ENCODE data around the gene C1orf21.
"Not testable (repeated sequence)": the region's sequence is repeated elsewhere in the genome, so short reads cannot be mapped to it uniquely, and the experiment has no call there.

Gene C1orf21, protein sequence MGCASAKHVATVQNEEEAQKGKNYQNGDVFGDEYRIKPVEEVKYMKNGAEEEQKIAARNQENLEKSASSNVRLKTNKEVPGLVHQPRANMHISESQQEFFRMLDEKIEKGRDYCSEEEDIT

DNA sequence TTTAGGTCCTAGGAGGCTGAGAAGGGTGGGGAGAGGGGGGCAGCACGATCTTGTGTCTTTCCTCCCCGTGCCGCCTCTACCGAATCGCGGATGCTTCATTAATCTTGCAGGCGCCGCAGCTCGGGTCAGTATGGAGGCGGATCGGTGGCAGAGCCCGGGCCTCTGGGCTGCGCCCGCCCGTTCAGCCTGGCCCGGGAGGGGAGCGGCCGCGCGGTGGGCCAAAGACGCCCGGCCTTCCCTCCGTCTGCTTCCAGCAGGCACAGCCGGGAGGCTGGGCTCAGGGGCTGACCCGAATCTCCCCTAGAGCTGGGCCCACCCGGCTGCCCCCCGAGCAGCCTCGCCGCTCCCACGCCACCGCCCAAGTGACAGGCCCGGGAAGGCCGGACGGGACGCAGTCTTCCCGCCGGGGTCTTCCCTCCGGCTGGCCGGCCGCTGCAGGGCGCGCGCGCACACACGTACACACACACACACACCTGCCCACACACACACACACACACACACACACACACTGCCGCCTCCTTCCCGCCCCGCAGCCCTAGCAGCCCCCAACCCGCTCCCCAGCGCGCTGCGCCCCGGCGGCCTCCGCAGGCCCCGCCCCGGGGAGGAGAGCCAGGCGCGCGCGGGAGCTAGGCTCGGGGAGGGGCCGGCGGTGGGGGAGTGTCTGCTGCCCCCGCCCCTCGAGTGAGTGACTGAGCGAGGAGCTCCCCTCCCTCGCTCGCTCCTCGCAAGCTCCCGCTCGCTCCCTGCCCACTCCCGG lies at the start of gene C1orf21:
Gene C1orf21 (plus strand): TSS at position 718 of the 757 bp plus-strand sequence. CDS start 90,481 bp downstream, outside the sequence.
- no peaks in the 10 kb centered on the region for H3K27me3 ChIP-seq (ENCODE audit: insufficient read depth, low read length)
- peak within 1 kb of the TSS; percentile 81 for H3K4me3 ChIP-seq (ENCODE audit: low read depth, low read length)
- peaks cover 7% of the 10 kb centered on the region for H3K79me2 ChIP-seq (ENCODE audit: control insufficient read depth, insufficient read depth, low read length, unreplicated experiment)
- H3K27ac ChIP-seq (ENCODE audit: low read depth, low read length) = peak within 1 kb of the TSS; percentile 11; the same call in 1 of the 2 replicates
- peak within 1 kb of the TSS; percentile 93 for H2AFZ ChIP-seq (ENCODE audit: low read length, unreplicated experiment)
- no peaks in the 10 kb centered on the region for H3K36me3 ChIP-seq (ENCODE audit: insufficient read depth, low read length)
- H3K4me1 ChIP-seq (ENCODE audit: control insufficient read depth, insufficient read depth, low read length, unreplicated experiment) = peaks cover 8% of the 10 kb centered on the region

- not testable (repeated sequence) for H3K36me3 ChIP-seq (ENCODE audit: insufficient read depth, low read length); H2AFZ ChIP-seq (ENCODE audit: low read length, unreplicated experiment); H3K4me1 ChIP-seq (ENCODE audit: control insufficient read depth, insufficient read depth, low read length, unreplicated experiment); H3K4me3 ChIP-seq (ENCODE audit: low read depth, low read length); H3K79me2 ChIP-seq (ENCODE audit: control insufficient read depth, insufficient read depth, low read length, unreplicated experiment); H3K27ac ChIP-seq (ENCODE audit: low read depth, low read length)
- H3K27me3 ChIP-seq (ENCODE audit: insufficient read depth, low read length) = 0 out of 2 replicates have a peak, but pooled peaks cover 11% of the 10 kb centered on the region
These were observed 49.0 kb upstream of the C1orf21 start for GRCh38 chr1:184337865-184338264.

GRCh38 chr1:184340984-184341383 lies 45.8 kb upstream of the C1orf21 start:
- no peak overlapping the region for H3K4me3 ChIP-seq (ENCODE audit: low read depth, low read length)
- no peaks in the 10 kb centered on the region for H3K4me1 ChIP-seq (ENCODE audit: control insufficient read depth, insufficient read depth, low read length, unreplicated experiment)
- H3K36me3 ChIP-seq (ENCODE audit: insufficient read depth, low read length) = no peaks in the 10 kb centered on the region
- no peak overlapping the region for H2AFZ ChIP-seq (ENCODE audit: low read length, unreplicated experiment)
- H3K27me3 ChIP-seq (ENCODE audit: insufficient read depth, low read length) = no peaks in the 10 kb centered on the region
- no peak overlapping the region for H3K27ac ChIP-seq (ENCODE audit: low read depth, low read length)
- no peaks in the 10 kb centered on the region for H3K79me2 ChIP-seq (ENCODE audit: control insufficient read depth, insufficient read depth, low read length, unreplicated experiment)

- Histone ChIP-seq H2AFZ (ENCODE audit: low read length, unreplicated experiment) (no peak overlapping the region), H3K36me3 (ENCODE audit: insufficient read depth, low read length) (no peaks in the 10 kb centered on the region), H3K79me2 (ENCODE audit: control insufficient read depth, insufficient read depth, low read length, unreplicated experiment) (no peaks in the 10 kb centered on the region), H3K4me1 (ENCODE audit: control insufficient read depth, insufficient read depth, low read length, unreplicated experiment) (no peaks in the 10 kb centered on the region), H3K4me3 (ENCODE audit: low read depth, low read length) (no peak overlapping the region), H3K27ac (ENCODE audit: low read depth, low read length) (no peak overlapping the region), H3K27me3 (ENCODE audit: insufficient read depth, low read length) (no peaks in the 10 kb centered on the region)
These were observed 36.3 kb upstream of the C1orf21 start for GRCh38 chr1:184350573-184350972.

DNA sequence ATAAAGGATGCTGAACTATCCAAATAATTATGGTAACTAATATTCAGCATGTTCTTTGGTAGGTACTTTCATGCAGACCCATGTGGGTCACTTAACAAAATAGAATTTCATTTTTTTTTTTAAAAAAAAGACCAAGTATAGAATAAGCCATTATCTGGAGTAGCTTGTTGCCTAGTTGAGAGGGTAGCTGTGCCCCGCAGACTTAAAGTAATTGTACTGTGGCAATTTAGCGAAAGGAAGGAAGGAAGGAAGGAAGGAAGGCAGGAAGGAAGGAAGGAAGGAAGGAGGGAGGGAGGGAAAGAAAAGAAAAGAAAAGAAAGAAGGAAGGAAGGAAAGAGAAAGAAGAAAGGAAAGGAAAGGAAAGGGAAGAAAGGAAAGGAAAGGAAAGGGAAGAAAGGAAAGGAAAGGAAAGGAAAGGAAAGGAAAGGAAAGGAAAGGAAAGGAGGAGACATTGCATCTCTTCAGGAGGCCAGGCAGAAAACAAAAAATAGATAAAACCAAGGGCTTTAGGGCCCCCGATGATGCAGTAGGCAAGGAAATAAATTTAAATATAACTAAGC lies 35.3 kb upstream of the C1orf21 start:
- Histone ChIP-seq H3K27me3 (ENCODE audit: insufficient read depth, low read length) (no peaks in the 10 kb centered on the region), H3K4me3 (ENCODE audit: low read depth, low read length) (no peak overlapping the region), H3K27ac (ENCODE audit: low read depth, low read length) (no peak overlapping the region), H2AFZ (ENCODE audit: low read length, unreplicated experiment) (no peak overlapping the region), H3K4me1 (ENCODE audit: control insufficient read depth, insufficient read depth, low read length, unreplicated experiment) (no peaks in the 10 kb centered on the region), H3K36me3 (ENCODE audit: insufficient read depth, low read length) (no peaks in the 10 kb centered on the region), H3K79me2 (ENCODE audit: control insufficient read depth, insufficient read depth, low read length, unreplicated experiment) (no peaks in the 10 kb centered on the region)

GRCh38 chr1:184352776-184353175 lies 34.1 kb upstream of the C1orf21 start:
- H3K79me2 ChIP-seq (ENCODE audit: control insufficient read depth, insufficient read depth, low read length, unreplicated experiment) = no peaks in the 10 kb centered on the region
- H3K36me3 ChIP-seq (ENCODE audit: insufficient read depth, low read length) = no peaks in the 10 kb centered on the region
- H3K4me1 ChIP-seq (ENCODE audit: control insufficient read depth, insufficient read depth, low read length, unreplicated experiment) = no peaks in the 10 kb centered on the region
- no peak overlapping the region for H2AFZ ChIP-seq (ENCODE audit: low read length, unreplicated experiment)
- H3K27ac ChIP-seq (ENCODE audit: low read depth, low read length) = no peak overlapping the region
- H3K4me3 ChIP-seq (ENCODE audit: low read depth, low read length) = no peak overlapping the region
- H3K27me3 ChIP-seq (ENCODE audit: insufficient read depth, low read length) = no peaks in the 10 kb centered on the region

DNA sequence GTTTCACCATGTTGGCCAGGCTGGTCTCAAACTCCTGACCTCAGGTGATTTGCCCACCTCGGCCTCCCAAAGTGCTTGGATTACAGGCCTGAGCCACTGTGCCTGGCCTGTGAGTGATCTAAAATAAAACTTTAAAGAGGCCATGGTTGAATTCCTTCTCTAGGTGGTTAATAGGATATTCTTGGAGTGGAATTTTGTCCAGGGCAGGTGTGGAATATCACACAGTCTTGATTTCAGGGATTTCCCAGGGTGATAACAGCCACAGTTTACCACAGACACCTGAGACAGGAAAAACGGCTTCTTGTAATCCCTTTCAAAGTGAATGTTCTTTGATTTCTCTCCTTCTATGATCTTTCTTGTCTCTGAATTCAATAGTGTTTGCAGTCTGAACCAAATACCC lies 32.1 kb upstream of the C1orf21 start:
- Histone ChIP-seq H3K36me3 (ENCODE audit: insufficient read depth, low read length) (no peaks in the 10 kb centered on the region), H3K4me1 (ENCODE audit: control insufficient read depth, insufficient read depth, low read length, unreplicated experiment) (no peaks in the 10 kb centered on the region), H3K4me3 (ENCODE audit: low read depth, low read length) (no peak overlapping the region), H3K27me3 (ENCODE audit: insufficient read depth, low read length) (no peaks in the 10 kb centered on the region), H3K79me2 (ENCODE audit: control insufficient read depth, insufficient read depth, low read length, unreplicated experiment) (no peaks in the 10 kb centered on the region), H2AFZ (ENCODE audit: low read length, unreplicated experiment) (no peak overlapping the region), H3K27ac (ENCODE audit: low read depth, low read length) (no peak overlapping the region)

- no peak overlapping the region for H3K4me3 ChIP-seq (ENCODE audit: low read depth, low read length)
- no peaks in the 10 kb centered on the region for H3K79me2 ChIP-seq (ENCODE audit: control insufficient read depth, insufficient read depth, low read length, unreplicated experiment)
- H3K4me1 ChIP-seq (ENCODE audit: control insufficient read depth, insufficient read depth, low read length, unreplicated experiment) = no peaks in the 10 kb centered on the region
- H2AFZ ChIP-seq (ENCODE audit: low read length, unreplicated experiment) = no peak overlapping the region
- no peak overlapping the region for H3K27ac ChIP-seq (ENCODE audit: low read depth, low read length)
- no peaks in the 10 kb centered on the region for H3K27me3 ChIP-seq (ENCODE audit: insufficient read depth, low read length)
- H3K36me3 ChIP-seq (ENCODE audit: insufficient read depth, low read length) = no peaks in the 10 kb centered on the region
These were observed 29.9 kb upstream of the C1orf21 start for GRCh38 chr1:184356891-184357290.

DNA sequence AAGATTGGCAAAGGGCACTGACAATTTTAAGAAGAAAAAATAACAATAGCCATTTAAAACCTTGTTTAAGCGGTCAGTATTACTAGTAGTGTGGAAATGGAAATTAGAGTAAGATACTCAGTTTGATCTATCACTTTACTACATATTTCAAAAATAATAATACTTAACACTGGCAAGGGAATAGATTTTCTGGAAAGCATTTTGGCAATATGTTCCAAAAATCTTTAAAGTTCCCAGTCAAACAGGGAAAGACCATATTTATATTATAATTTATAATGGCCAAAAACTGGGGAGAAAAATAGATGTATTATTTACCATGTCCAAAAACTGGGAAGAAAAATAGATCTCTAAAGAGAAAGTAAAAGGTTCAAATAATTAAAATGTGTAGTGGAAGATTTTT lies 28.6 kb upstream of the C1orf21 start:
- Histone ChIP-seq H3K79me2 (ENCODE audit: control insufficient read depth, insufficient read depth, low read length, unreplicated experiment) (no peaks in the 10 kb centered on the region), H3K36me3 (ENCODE audit: insufficient read depth, low read length) (no peaks in the 10 kb centered on the region), H3K27me3 (ENCODE audit: insufficient read depth, low read length) (no peaks in the 10 kb centered on the region), H3K4me3 (ENCODE audit: low read depth, low read length) (no peak overlapping the region), H2AFZ (ENCODE audit: low read length, unreplicated experiment) (no peak overlapping the region), H3K4me1 (ENCODE audit: control insufficient read depth, insufficient read depth, low read length, unreplicated experiment) (no peaks in the 10 kb centered on the region), H3K27ac (ENCODE audit: low read depth, low read length) (no peak overlapping the region)

DNA sequence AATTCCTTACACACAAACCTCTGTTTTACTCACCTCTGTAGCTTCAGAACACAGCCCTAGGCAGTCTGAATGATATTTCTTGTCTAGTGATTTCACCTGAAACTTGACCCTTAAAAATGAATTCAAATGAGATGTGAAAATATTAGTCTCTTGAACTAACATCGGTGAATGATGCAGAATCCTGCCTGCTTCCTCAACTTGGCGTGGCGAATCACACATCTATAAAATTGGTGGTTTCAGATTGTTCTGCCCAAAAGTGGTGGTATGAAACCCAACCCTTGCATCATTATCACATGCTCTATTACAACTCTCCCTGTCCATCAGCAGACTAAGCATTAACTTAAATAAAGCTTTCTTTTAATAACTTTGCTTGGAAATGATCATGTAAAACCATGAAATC lies 26.9 kb upstream of the C1orf21 start:
- H3K27ac ChIP-seq (ENCODE audit: low read depth, low read length) = no peak overlapping the region
- no peaks in the 10 kb centered on the region for H3K79me2 ChIP-seq (ENCODE audit: control insufficient read depth, insufficient read depth, low read length, unreplicated experiment)
- H3K4me3 ChIP-seq (ENCODE audit: low read depth, low read length) = no peak overlapping the region
- H3K4me1 ChIP-seq (ENCODE audit: control insufficient read depth, insufficient read depth, low read length, unreplicated experiment) = no peaks in the 10 kb centered on the region
- H2AFZ ChIP-seq (ENCODE audit: low read length, unreplicated experiment) = no peak overlapping the region
- H3K27me3 ChIP-seq (ENCODE audit: insufficient read depth, low read length) = no peaks in the 10 kb centered on the region
- H3K36me3 ChIP-seq (ENCODE audit: insufficient read depth, low read length) = no peaks in the 10 kb centered on the region

GRCh38 chr1:184362876-184363275 lies 24.0 kb upstream of the C1orf21 start:
- Histone ChIP-seq H3K36me3 (ENCODE audit: insufficient read depth, low read length) (no peaks in the 10 kb centered on the region), H3K27me3 (ENCODE audit: insufficient read depth, low read length) (no peaks in the 10 kb centered on the region), H3K4me1 (ENCODE audit: control insufficient read depth, insufficient read depth, low read length, unreplicated experiment) (no peaks in the 10 kb centered on the region), H3K79me2 (ENCODE audit: control insufficient read depth, insufficient read depth, low read length, unreplicated experiment) (no peaks in the 10 kb centered on the region), H2AFZ (ENCODE audit: low read length, unreplicated experiment) (no peak overlapping the region), H3K4me3 (ENCODE audit: low read depth, low read length) (no peak overlapping the region), H3K27ac (ENCODE audit: low read depth, low read length) (no peak overlapping the region)
